Measurements from ENCODE around the gene VIL1. TPM values are rescaled to one million over a fixed set of nuclear protein-coding genes. Genes with fewer than 3 reads are reported as not detected.

Gene VIL1
- total and polyA plus RNA-seq, 2 of the 13 experiments (the other 11 are each of a cell fraction or from before 2014, with no cell fraction given), result 287 to 301 TPM

DNA sequence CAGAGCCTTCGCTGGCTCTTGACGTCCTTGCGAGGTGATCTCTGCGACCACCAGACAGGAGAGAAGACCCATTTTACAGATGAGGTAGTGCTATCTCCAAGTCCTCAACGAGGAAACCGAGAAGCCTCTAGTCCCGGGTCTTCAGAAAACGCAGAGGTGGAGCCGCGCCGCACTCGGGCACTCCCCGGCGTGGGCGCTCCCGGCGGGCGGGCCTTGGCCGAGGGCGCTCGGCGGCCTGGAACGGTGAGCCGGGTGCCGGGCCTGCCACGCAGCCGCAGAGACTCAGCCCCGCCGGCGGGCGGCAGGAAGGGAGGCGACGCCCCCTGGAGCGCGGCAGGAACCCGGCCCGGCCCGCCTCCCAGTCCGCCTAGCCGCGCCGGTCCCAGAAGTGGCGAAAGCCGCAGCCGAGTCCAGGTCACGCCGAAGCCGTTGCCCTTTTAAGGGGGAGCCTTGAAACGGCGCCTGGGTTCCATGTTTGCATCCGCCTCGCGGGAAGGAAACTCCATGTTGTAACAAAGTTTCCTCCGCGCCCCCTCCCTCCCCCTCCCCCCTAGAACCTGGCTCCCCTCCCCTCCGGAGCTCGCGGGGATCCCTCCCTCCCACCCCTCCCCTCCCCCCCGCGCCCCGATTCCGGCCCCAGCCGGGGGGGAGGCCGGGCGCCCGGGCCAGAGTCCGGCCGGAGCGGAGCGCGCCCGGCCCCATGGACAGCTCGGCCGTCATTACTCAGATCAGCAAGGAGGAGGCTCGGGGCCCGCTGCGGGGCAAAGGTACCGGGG lies 19.3 kb upstream of the VIL1 start, which contains the start of gene CTDSP1 (continued):
- TF ChIP-seq, protein P1, sequence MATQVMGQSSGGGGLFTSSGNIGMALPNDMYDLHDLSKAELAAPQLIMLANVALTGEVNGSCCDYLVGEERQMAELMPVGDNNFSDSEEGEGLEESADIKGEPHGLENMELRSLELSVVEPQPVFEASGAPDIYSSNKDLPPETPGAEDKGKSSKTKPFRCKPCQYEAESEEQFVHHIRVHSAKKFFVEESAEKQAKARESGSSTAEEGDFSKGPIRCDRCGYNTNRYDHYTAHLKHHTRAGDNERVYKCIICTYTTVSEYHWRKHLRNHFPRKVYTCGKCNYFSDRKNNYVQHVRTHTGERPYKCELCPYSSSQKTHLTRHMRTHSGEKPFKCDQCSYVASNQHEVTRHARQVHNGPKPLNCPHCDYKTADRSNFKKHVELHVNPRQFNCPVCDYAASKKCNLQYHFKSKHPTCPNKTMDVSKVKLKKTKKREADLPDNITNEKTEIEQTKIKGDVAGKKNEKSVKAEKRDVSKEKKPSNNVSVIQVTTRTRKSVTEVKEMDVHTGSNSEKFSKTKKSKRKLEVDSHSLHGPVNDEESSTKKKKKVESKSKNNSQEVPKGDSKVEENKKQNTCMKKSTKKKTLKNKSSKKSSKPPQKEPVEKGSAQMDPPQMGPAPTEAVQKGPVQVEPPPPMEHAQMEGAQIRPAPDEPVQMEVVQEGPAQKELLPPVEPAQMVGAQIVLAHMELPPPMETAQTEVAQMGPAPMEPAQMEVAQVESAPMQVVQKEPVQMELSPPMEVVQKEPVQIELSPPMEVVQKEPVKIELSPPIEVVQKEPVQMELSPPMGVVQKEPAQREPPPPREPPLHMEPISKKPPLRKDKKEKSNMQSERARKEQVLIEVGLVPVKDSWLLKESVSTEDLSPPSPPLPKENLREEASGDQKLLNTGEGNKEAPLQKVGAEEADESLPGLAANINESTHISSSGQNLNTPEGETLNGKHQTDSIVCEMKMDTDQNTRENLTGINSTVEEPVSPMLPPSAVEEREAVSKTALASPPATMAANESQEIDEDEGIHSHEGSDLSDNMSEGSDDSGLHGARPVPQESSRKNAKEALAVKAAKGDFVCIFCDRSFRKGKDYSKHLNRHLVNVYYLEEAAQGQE (IDR thresholded peaks at IDR 0.05; ENCODE audit: borderline replicate concordance in 1 of 2, low read depth in 1 of 2, low read length in 2 of 2), result peak in 1 of 2 experiments; percentile 44; a peak in 1 of 4 replicates
- TF ChIP-seq IKZF1 (IDR thresholded peaks at IDR 0.05) (no peak), MEIS2 (CRISPR knock-in tag; IDR thresholded peaks at IDR 0.05) (peak; percentile 14), ZNF251 (CRISPR knock-in tag; IDR thresholded peaks at IDR 0.05) (no peak), SALL2 (CRISPR knock-in tag; IDR thresholded peaks at IDR 0.05) (no peak), HOXA3 (CRISPR knock-in tag; IDR thresholded peaks at IDR 0.05) (peak; percentile 90), AHR (CRISPR knock-in tag; IDR thresholded peaks at IDR 0.05) (no peak), ZKSCAN1 (IDR thresholded peaks at IDR 0.05; ENCODE audit: low read length) (no peak), KDM5B (CRISPR knock-in tag; IDR thresholded peaks at IDR 0.05; ENCODE audit: borderline replicate concordance) (0 out of 2 replicates have a peak, but pooled peaks have one; percentile 38), ZNF773 (CRISPR knock-in tag; IDR thresholded peaks at IDR 0.05; ENCODE audit: borderline replicate concordance) (peak; percentile 87; the same call in 1 of the 2 replicates), SIX4 (CRISPR knock-in tag; IDR thresholded peaks at IDR 0.05) (0 out of 2 replicates have a peak, but pooled peaks have one; percentile 33), SRF (IDR thresholded peaks at IDR 0.05; ENCODE audit: low read depth, low read length) (peak; percentile 84)
- TF ChIP-seq, protein P2, sequence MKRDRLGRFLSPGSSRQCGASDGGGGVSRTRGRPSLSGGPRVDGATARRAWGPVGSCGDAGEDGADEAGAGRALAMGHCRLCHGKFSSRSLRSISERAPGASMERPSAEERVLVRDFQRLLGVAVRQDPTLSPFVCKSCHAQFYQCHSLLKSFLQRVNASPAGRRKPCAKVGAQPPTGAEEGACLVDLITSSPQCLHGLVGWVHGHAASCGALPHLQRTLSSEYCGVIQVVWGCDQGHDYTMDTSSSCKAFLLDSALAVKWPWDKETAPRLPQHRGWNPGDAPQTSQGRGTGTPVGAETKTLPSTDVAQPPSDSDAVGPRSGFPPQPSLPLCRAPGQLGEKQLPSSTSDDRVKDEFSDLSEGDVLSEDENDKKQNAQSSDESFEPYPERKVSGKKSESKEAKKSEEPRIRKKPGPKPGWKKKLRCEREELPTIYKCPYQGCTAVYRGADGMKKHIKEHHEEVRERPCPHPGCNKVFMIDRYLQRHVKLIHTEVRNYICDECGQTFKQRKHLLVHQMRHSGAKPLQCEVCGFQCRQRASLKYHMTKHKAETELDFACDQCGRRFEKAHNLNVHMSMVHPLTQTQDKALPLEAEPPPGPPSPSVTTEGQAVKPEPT (CRISPR knock-in tag; IDR thresholded peaks at IDR 0.05; ENCODE audit: low read depth), result 0 out of 2 replicates have a peak, but pooled peaks have one; percentile 46
- TF ChIP-seq, protein P3, sequence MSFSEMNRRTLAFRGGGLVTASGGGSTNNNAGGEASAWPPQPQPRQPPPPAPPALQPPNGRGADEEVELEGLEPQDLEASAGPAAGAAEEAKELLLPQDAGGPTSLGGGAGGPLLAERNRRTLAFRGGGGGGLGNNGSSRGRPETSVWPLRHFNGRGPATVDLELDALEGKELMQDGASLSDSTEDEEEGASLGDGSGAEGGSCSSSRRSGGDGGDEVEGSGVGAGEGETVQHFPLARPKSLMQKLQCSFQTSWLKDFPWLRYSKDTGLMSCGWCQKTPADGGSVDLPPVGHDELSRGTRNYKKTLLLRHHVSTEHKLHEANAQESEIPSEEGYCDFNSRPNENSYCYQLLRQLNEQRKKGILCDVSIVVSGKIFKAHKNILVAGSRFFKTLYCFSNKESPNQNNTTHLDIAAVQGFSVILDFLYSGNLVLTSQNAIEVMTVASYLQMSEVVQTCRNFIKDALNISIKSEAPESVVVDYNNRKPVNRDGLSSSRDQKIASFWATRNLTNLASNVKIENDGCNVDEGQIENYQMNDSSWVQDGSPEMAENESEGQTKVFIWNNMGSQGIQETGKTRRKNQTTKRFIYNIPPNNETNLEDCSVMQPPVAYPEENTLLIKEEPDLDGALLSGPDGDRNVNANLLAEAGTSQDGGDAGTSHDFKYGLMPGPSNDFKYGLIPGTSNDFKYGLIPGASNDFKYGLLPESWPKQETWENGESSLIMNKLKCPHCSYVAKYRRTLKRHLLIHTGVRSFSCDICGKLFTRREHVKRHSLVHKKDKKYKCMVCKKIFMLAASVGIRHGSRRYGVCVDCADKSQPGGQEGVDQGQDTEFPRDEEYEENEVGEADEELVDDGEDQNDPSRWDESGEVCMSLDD (CRISPR knock-in tag; IDR thresholded peaks at IDR 0.05; ENCODE audit: borderline replicate concordance), result peak; percentile 71
- TF ChIP-seq, protein P4, sequence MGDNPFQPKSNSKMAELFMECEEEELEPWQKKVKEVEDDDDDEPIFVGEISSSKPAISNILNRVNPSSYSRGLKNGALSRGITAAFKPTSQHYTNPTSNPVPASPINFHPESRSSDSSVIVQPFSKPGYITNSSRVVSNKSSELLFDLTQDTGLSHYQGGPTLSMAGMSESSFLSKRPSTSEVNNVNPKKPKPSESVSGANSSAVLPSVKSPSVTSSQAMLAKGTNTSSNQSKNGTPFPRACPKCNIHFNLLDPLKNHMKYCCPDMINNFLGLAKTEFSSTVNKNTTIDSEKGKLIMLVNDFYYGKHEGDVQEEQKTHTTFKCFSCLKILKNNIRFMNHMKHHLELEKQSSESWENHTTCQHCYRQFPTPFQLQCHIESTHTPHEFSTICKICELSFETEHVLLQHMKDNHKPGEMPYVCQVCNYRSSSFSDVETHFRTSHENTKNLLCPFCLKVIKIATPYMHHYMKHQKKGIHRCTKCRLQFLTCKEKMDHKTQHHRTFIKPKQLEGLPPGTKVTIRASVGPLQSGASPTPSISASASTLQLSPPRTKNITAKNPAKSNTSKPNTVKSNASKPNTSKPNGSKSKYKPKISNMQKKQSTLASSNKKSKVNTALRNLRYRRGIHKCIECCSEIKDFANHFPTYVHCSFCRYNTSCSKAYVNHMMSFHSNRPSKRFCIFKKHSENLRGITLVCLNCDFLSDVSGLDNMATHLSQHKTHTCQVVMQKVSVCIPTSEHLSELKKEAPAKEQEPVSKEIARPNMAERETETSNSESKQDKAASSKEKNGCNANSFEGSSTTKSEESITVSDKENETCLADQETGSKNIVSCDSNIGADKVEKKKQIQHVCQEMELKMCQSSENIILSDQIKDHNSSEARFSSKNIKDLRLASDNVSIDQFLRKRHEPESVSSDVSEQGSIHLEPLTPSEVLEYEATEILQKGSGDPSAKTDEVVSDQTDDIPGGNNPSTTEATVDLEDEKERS (CRISPR knock-in tag; IDR thresholded peaks at IDR 0.05), result no peak

Measured in HepG2 (cell line).